RKO (cell line): ENCODE measurements around the gene MAMSTR.
A peak's percentile ranks its signal among the peaks of the same experiment; 100 is the strongest.
"Not testable (repeated sequence)": the region's sequence is repeated elsewhere in the genome, so short reads cannot be mapped to it uniquely, and the experiment has no call there.

Experiments used
- DNase-seq: peaks from one replicate; pipeline ENCODE4 v3.0.0-alpha.2; 2016; ENCODE audit warnings: low spot score

The MAMSTR gene

DNA sequence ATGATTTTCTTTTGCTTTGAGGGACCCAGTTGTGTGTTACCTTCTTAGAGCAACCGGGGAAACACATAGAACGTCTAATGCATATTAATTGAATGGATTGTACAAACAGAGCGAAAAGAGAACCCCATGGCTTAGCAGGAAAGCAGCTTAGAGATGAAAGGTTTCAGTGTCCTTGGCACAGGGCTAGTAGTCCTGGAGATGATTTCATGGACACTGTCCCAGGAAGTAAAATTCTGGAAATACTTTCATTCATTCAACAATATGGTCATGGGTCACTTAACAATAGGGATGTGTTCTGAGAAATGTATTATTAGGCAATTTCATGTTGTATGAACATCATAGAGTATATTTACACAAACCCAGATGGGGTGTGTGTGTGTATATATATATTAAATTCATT, 33.4 kb downstream of the MAMSTR start:
- DNase-seq, result no peak

- no peak for DNase-seq
Measured at GRCh38 chr19:48685583-48685982, 33.9 kb downstream of the MAMSTR start.

DNA sequence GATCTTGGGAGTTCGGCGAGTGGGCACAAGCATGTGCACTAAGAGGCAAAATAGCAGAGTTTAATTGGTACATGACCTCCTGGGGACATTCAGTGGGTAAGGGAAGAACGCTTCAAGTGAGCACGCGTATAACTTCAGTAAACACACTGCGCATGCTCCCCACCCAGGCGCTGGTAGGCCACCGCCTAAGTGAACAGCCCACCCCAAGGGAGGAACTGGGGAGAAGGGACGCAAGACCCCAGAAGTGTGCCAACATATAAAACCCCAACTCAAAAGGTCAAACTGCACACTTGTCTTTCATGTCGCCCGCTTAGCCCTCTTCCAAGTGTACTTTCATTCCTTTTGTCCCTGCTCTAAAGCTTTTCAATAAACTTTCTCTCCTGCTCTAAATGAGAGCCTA, 36.2 kb downstream of the MAMSTR start:
- DNase-seq, result no peak

GRCh38 chr19:48681127-48681470, 38.4 kb downstream of the MAMSTR start:
- peak; percentile 14 for DNase-seq

- no peak for DNase-seq
Measured at GRCh38 chr19:48680436-48681126, 38.9 kb downstream of the MAMSTR start.

DNA sequence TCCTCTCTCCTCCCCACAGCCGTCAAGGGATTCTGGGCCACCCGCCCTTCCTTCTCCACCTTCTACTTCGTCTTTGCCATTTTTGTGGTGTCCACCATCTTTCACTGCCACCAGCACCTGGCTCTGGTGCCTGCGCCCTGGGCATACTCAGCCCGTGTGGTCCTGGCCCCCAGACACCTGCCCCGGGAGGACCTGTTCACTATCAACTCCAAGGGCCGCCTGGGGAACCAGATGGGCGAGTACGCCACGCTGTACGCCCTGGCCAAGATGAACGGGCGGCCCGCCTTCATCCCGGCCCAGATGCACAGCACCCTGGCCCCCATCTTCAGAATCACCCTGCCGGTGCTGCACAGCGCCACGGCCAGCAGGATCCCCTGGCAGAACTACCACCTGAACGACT, 39.5 kb downstream of the MAMSTR start:
- DNase-seq, result not testable (repeated sequence)

GRCh38 chr19:48678201-48678600, 41.3 kb downstream of the MAMSTR start:
- no peak for DNase-seq

DNA sequence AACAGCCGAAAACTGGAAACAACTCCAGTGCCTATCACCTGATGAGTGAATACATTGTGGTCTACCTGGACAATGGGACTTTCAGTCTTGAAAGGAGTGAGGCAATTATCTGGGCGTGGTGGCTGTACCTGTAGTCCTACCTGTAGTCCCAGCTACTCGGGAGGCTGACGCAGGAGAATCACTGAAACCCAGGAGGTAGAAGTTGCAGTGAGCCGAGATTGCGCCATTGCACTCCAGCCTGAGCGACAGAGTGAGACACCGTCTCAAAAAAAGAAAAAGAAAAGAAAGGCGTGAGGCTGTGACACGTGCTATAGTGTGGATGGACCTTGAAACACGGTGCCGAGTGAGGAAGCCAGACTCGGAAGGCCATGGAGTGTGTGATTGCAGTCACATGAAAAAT, 42.6 kb downstream of the MAMSTR start:
- DNase-seq, result no peak

DNA sequence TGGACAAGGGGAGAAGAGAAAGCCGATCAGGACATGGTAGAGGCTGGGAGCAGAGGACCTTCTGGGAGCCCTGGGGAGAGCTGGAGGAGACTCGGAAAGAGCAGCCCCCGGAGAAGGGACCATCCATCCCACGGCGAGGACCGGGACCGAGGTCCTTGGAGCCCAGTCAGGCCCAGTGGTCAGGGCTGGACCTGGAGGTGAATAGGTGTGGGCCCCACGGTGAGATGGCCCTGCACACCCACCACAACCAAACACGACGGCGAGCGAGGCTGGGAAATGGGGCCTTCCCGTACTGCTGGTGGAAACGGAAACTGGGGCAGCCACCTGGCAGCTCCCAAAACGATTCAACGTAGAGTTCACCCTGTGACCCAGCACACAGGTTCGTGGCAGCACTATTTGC, 43.0 kb downstream of the MAMSTR start:
- no peak for DNase-seq

DNA sequence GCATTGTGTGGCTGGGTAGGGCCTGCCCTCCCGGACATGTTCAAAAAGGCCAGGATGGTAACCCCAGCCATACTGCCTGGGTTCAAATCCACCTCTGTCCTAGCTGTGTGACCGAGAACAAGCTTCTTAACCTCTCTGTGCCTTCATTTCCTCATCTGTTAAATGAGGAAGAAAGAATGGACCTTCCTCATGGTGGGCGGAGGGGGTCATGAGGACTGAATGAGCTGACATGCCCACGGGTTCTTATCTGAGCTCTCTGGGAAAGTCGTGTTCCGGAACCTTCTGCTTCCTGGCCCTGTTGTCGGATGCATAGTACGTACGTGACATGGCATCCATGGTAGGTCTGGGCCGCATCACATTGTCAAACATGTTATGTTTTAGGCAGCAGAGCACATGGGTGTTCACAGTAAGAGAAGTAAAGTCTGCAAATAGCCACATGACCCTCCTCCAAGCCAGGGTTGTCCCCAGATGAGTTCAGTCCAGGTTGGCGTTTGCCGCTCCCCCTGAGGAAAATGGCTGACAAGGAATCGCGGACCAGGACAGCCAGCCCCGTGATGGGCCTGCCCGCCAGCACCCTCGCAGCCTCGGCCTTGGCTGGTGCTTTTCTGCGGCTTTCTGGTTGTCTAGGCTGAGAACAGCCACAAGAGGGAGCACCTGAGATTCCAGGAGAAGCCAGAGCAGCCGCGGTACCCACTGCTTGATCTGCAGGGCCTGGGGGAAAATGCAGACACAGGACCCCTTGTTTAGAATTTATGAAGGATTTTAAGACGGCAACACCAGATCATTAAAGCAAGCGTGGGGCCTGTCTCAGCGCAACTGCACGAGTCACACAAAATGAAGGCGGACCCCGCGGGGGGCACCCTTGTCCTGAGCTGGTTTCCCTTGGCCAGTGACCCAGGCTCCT, 44.4 kb downstream of the MAMSTR start:
- DNase-seq, result peak; percentile 85

DNA sequence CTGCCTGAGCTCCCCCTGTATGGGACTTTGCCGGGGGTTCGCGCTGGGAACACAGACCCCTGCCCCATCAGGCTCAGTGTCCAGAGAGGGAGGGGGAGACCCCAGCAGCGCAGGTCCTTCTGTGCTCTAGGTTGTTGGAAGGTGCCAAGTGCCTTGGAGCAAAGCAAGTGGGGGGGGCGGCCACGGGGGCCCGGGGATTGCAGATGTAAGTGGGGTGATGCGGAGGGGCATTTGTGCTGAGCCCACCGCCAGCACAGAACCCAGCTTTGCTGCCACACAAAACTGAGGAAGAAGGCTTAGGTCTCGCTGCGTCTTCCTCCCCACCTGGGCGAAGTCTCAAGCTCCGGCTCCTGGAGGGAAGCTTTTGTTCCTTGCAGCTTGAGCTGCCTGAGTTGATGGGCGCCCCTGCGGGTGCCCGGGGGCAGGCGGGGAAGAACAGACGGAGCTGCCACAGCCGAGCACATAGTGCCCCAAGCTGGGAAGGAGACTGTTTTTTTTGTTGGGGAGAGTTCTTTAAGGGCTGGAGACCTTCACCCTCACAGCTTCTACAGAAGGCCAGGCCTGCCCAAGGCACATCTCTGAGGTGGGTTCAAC, 45.2 kb downstream of the MAMSTR start:
- DNase-seq, result no peak

- no peak for DNase-seq
Measured at GRCh38 chr19:48673436-48674100, 46.0 kb downstream of the MAMSTR start.

DNA sequence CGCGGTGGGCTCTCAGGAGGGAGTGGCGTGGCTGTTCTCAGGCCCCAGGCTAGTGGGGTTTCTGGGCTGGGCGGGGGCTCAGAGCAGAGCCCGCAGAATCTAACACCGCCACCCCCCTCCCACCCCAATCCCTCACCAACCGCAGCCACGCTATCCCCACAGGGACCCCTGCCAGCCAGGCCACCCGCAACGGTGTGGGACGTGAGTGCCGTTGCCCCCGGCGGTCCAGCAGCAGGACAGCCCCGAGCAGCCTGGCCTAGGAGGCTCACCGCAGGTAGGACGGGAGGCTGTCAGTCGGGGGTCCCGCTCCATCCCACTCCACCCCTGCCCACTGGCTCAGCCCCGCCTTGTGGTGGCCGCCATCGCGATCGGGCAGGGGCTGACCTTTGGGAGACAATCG, 46.5 kb downstream of the MAMSTR start, which contains the start of gene NTN5:
Gene NTN5, minus strand, starts transcription at position 24 of the 400 bp plus-strand sequence. CDS start 2,031 bp downstream, outside the sequence.
- DNase-seq, result no peak

DNA sequence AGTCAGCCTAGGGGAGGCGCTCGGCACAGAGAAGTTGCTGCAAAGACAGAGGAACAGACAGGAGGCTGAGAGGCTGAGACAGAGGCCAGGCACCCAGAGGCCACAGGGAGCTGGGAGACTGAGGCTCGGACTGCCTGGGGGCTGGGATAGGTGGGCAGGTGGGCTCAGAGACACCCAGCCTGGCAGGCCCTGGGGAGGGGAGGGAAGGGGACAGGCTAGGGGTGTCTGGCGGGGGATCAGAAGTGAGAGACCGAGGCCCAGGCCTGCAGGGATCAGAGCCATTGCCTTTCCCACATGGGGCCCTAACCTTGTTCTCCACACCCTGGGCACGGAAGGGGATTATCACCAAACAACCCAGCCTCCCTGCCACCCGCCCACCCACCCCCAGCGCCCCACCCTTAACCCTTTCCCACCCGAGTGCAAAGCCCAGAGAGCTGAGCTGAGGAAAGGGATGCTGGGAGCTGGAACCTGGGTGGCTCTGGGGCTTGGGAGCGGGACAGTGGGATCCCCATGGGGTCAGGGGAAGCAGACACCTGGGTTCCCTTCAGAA, 48.0 kb downstream of the MAMSTR start:
- DNase-seq, result no peak

DNA sequence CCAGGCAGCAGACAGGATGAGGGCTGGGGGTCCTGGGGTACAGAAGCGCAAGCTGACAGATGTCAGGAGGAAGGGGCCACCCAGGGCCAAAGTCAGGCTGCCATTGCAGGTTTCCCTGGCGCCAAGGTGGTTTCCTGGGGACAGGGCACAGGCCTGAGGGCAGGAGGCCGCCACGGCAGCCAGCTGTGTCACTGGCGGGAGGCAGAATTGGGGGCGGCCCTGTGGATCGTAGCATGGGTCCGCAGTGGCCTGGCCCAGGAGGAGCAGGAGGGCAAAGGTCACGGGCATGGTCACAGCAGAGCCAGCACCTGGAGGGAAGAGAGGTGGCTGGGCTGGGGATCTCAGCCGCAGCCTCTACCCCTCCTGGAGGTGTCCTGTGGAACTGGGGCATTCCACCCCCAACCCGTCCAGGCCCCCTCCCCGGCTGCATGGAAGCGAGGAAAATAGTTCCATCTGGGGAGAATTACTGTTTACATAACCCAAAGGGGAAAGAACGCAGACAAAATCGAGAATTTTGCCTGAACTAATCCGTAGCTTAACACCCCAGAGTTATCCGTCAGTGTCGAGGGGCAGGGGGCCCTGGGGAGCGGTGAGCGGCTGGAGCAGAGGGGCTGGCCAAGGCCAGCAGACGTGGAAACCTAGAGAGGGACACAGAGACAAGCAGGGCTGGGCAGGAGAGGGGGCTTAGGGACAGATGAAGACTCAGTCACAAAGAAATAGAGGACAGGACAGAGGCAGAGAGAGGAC, 48.7 kb downstream of the MAMSTR start:
- no peak for DNase-seq

GRCh38 chr19:48669903-48670668, 49.4 kb downstream of the MAMSTR start:
- no peak for DNase-seq

DNA sequence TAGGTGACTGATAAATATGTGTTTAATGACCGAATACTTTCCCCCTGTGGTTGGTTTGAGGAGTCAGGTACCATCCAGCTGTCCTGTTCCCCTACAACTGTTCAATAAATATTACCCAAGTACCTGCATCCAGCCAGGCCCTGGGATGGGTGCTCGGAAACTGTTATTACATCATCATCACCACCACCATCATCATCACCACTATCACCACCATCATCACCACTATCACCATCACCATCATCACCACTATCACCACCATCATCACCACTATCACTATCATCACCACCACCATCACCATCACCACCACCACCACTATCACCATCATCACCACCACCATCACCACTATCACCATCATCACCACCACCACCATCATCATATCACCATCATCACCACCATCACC, 50.8 kb downstream of the MAMSTR start:
- no peak for DNase-seq

- no peak for DNase-seq
Measured at GRCh38 chr19:48668332-48668731, 51.2 kb downstream of the MAMSTR start.

DNA sequence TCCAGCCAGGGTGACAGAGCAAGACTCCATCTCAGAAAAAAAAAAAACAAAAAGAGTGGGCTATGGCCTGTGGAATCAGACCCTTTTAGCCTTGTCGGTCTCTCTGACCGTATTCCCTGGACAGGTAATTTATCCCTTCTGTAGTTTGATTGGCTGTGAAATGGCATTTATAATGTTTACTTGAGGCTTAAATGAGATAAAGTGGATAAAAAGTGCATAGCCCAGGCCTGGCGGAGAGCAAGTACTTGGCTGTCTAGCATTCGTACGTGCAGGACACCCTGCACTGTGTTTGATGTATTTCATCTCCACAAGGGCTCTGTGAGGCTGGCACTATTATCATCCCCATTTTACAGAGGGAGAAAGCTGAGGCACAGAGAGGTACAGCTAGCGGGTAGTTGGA, 53.7 kb downstream of the MAMSTR start:
- DNase-seq, result no peak

DNA sequence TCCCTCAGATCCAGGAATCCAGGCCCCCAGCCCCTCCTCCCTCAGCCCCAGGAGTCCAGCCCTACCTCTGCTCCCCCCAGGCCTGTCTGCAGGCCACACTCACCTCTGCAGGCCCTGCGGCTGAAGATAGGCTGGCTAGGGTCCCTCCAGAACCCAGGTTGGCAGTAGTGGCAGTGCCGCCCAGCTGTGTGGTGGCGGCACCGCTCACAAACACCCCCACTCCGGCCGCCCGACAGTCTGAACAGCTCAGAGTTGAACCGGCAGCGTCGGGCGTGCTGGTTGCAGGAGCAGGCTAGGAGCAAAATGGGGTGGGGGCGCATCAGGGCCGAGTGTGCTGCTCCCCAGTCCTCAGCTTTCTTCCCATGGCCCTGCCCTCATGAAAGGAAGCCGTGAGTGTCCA, 55.0 kb downstream of the MAMSTR start:
- no peak for DNase-seq

GRCh38 chr19:48663667-48664066, 55.9 kb downstream of the MAMSTR start:
- no peak for DNase-seq
